Measurements from ENCODE around the gene FARS2. TPM values are rescaled to one million over a fixed set of nuclear protein-coding genes. Genes with fewer than 3 reads are reported as not detected.

Gene FARS2
- total RNA-seq, 1 experiment from 2014 or later, result 15.0 TPM

- no peak overlapping the region for H3K27ac Mint-ChIP-seq
- no peaks in the 10 kb centered on the region for H3K27me3 Mint-ChIP-seq (ENCODE audit: low read depth)
- H3K9me3 Mint-ChIP-seq, result no peaks in the 10 kb centered on the region
- no peaks in the 10 kb centered on the region for H3K4me1 Mint-ChIP-seq
- no peak overlapping the region for H3K4me3 Mint-ChIP-seq
- TF ChIP-seq TEAD4 (CRISPR knock-in tag; IDR thresholded peaks at IDR 0.05), result no peak
- no peak for TF ChIP-seq SMAD3 (CRISPR knock-in tag; IDR thresholded peaks at IDR 0.05; ENCODE audit: borderline replicate concordance)
- POLR2A ChIA-PET, result no interaction called here
- H3K36me3 Mint-ChIP-seq, result no peaks in the 10 kb centered on the region
- CTCF ChIA-PET, result interaction anchor here (0.8 to 2.7 kb wide), 4 partner anchors 9 to 332 kb away, joined by 3 to 9 read pairs (median 6); no protein-coding TSS in a partner anchor
- ATAC-seq (no peak), DNase-seq (ENCODE audit: low spot score) (no peak)
These were observed 127.9 kb downstream of the FARS2 start for GRCh38 chr6:5389086-5389745.

DNA sequence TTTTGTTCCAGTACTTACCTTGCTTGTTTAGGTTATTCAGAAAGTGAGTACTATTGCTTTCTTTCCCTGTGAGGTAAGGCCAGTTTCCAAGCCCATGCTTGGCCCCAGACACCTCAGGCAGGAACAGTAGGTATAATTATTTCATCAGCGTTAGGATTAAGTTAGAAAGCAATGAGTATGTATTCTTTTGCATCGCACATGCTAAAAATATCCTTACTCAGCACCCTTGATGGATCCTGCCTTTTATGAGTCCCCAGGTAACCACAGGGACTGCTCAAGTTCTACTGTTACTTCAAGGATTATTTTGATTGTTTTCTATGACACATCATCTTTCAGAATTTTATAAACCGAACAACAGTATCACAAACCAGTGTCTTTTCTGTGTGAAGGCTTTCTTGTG is 128.9 kb downstream of the FARS2 start:
- no peaks in the 10 kb centered on the region for H3K27me3 Mint-ChIP-seq (ENCODE audit: low read depth)
- no peak for TF ChIP-seq GABPB1 (CRISPR knock-in tag; IDR thresholded peaks at IDR 0.05)
- TF ChIP-seq RORB (CRISPR knock-in tag; IDR thresholded peaks at IDR 0.05), result no peak
- TF ChIP-seq, protein P1, sequence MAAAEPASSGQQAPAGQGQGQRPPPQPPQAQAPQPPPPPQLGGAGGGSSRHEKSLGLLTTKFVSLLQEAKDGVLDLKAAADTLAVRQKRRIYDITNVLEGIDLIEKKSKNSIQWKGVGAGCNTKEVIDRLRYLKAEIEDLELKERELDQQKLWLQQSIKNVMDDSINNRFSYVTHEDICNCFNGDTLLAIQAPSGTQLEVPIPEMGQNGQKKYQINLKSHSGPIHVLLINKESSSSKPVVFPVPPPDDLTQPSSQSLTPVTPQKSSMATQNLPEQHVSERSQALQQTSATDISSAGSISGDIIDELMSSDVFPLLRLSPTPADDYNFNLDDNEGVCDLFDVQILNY (CRISPR knock-in tag; IDR thresholded peaks at IDR 0.05), result no peak
- TF ChIP-seq, protein P2, sequence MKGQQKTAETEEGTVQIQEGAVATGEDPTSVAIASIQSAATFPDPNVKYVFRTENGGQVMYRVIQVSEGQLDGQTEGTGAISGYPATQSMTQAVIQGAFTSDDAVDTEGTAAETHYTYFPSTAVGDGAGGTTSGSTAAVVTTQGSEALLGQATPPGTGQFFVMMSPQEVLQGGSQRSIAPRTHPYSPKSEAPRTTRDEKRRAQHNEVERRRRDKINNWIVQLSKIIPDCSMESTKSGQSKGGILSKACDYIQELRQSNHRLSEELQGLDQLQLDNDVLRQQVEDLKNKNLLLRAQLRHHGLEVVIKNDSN (CRISPR knock-in tag; IDR thresholded peaks at IDR 0.05), result no peak
- TF ChIP-seq EMX1 (CRISPR knock-in tag; IDR thresholded peaks at IDR 0.05), result no peak
- TF ChIP-seq, protein P3, sequence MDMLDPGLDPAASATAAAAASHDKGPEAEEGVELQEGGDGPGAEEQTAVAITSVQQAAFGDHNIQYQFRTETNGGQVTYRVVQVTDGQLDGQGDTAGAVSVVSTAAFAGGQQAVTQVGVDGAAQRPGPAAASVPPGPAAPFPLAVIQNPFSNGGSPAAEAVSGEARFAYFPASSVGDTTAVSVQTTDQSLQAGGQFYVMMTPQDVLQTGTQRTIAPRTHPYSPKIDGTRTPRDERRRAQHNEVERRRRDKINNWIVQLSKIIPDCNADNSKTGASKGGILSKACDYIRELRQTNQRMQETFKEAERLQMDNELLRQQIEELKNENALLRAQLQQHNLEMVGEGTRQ (CRISPR knock-in tag; IDR thresholded peaks at IDR 0.05), result no peak
- no peak for TF ChIP-seq E2F4 (CRISPR knock-in tag; IDR thresholded peaks at IDR 0.05; ENCODE audit: borderline replicate concordance, low read depth)
- TF ChIP-seq NFE2L1 (CRISPR knock-in tag; IDR thresholded peaks at IDR 0.05), result no peak
- TF ChIP-seq NR2C2 (CRISPR knock-in tag; IDR thresholded peaks at IDR 0.05), result no peak
- no peak for TF ChIP-seq TEAD4 (CRISPR knock-in tag; IDR thresholded peaks at IDR 0.05)
- no peak for TF ChIP-seq PRRX2 (CRISPR knock-in tag; IDR thresholded peaks at IDR 0.05)
- TF ChIP-seq, protein P4, sequence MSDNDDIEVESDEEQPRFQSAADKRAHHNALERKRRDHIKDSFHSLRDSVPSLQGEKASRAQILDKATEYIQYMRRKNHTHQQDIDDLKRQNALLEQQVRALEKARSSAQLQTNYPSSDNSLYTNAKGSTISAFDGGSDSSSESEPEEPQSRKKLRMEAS (CRISPR knock-in tag; IDR thresholded peaks at IDR 0.05), result no peak
- TF ChIP-seq, protein P5, sequence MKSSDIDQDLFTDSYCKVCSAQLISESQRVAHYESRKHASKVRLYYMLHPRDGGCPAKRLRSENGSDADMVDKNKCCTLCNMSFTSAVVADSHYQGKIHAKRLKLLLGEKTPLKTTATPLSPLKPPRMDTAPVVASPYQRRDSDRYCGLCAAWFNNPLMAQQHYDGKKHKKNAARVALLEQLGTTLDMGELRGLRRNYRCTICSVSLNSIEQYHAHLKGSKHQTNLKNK (CRISPR knock-in tag; IDR thresholded peaks at IDR 0.05), result no peak
- TF ChIP-seq JAZF1 (CRISPR knock-in tag; IDR thresholded peaks at IDR 0.05), result no peak
- no peak for TF ChIP-seq STAT6 (CRISPR knock-in tag; conservative IDR thresholded peaks at IDR 0.05; ENCODE audit: low read depth)
- no peak for TF ChIP-seq CREM (CRISPR knock-in tag; IDR thresholded peaks at IDR 0.05)
- TF ChIP-seq CREB1 (CRISPR knock-in tag; IDR thresholded peaks at IDR 0.05), result no peak
- TF ChIP-seq NR1H2 (CRISPR knock-in tag; IDR thresholded peaks at IDR 0.05), result no peak
- no peak for TF ChIP-seq JUN (CRISPR knock-in tag; IDR thresholded peaks at IDR 0.05)
- H3K4me3 Mint-ChIP-seq, result no peak overlapping the region
- DNase-seq (ENCODE audit: low spot score), result no peak
- CTCF ChIA-PET, result no interaction called here
- no peak for ATAC-seq
- H3K9me3 Mint-ChIP-seq, result no peaks in the 10 kb centered on the region
- POLR2A ChIA-PET, result no interaction called here
- H3K27ac Mint-ChIP-seq, result no peak overlapping the region
- H3K4me1 Mint-ChIP-seq, result no peaks in the 10 kb centered on the region
- H3K36me3 Mint-ChIP-seq, result no peaks in the 10 kb centered on the region

Data from WTC11 (cell line).